ENCODE data around the gene CNTN1.

DNA sequence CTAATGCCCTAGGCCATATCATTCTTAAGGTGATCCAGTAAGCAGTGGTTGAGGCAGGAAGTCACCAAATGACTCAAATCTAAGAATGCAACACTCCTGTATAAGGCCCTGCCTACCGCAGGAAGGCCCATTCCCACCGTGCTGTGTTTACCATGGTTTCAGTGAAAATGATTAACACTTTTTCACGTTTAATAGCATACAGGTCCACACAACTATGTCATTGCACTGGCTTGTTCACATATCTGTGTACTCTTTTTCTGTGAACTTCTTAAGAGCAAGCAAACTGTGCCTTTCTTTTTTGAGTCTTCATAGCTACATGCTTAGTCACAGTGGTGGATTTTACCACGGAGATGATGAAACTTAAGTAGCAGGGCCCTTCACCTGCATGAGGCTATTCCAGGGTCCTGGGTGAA lies 214.9 kb downstream of the CNTN1 start:
- TF ChIP-seq, protein P1, sequence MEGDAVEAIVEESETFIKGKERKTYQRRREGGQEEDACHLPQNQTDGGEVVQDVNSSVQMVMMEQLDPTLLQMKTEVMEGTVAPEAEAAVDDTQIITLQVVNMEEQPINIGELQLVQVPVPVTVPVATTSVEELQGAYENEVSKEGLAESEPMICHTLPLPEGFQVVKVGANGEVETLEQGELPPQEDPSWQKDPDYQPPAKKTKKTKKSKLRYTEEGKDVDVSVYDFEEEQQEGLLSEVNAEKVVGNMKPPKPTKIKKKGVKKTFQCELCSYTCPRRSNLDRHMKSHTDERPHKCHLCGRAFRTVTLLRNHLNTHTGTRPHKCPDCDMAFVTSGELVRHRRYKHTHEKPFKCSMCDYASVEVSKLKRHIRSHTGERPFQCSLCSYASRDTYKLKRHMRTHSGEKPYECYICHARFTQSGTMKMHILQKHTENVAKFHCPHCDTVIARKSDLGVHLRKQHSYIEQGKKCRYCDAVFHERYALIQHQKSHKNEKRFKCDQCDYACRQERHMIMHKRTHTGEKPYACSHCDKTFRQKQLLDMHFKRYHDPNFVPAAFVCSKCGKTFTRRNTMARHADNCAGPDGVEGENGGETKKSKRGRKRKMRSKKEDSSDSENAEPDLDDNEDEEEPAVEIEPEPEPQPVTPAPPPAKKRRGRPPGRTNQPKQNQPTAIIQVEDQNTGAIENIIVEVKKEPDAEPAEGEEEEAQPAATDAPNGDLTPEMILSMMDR (IDR thresholded peaks at IDR 0.05): no peak
- TF ChIP-seq POLR2A (IDR thresholded peaks at IDR 0.05): no peak
- no peak for TF ChIP-seq POLR2AphosphoS5 (IDR thresholded peaks at IDR 0.05)
